ENCODE results near the gene EFNB2. TPM values are rescaled to one million over a fixed set of nuclear protein-coding genes. Genes with fewer than 3 reads are reported as not detected.

Gene EFNB2
- total and polyA plus RNA-seq, 2 donors from 2014 or later: 12.7 to 32.8 TPM

- Histone ChIP-seq H3K36me3 (ENCODE audit: control insufficient read depth in 2 of 3, insufficient read depth in 3 of 3, low read length in 3 of 3) (peaks cover 0 to 6% (median 5%) of the 10 kb centered on the region in 3 donors), H3K27ac (ENCODE audit: low read depth in 2 of 2, low read length in 2 of 2) (peak overlapping the region; percentile 67 to 68), H3K9me3 (ENCODE audit: control insufficient read depth in 2 of 3, insufficient read depth in 1 of 3, low read length in 3 of 3) (no peaks in the 10 kb centered on the region), H3K4me1 (ENCODE audit: control insufficient read depth in 2 of 3, insufficient read depth in 2 of 3, low read depth in 1 of 3, low read length in 3 of 3) (no peaks in the 10 kb centered on the region), H3K27me3 (ENCODE audit: control insufficient read depth, insufficient read depth, low read length) (no peaks in the 10 kb centered on the region), H3K4me3 (ENCODE audit: low read length in 3 of 3) (peak overlapping the region; percentile 54 to 71 (median 68)), H3K9ac (ENCODE audit: low read length in 3 of 3) (peak overlapping the region in 1 of 3 donors; percentile 62)
- intact Hi-C loops (cut with DNase I): no loop called here
- no peak for FAIRE-seq
- peak; percentile 95 to 97 (median 96) for DNase-seq
- TF ChIP-seq CTCF (IDR thresholded peaks at IDR 0.05; ENCODE audit: borderline replicate concordance, extremely low read depth, insufficient read depth): peak; percentile 99
Measured at GRCh38 chr13:106536244-106537034, 977 bp upstream of the EFNB2 start.

GRCh38 chr13:106534639-106535551 lies 567 bp downstream of the EFNB2 start:
- FAIRE-seq: no peak
- Histone ChIP-seq H3K27me3 (ENCODE audit: control insufficient read depth, insufficient read depth, low read length) (no peaks in the 10 kb centered on the region), H3K4me1 (ENCODE audit: control insufficient read depth in 2 of 3, insufficient read depth in 2 of 3, low read depth in 1 of 3, low read length in 3 of 3) (peaks cover 0 to 6% (median 0%) of the 10 kb centered on the region in 3 donors), H3K9me3 (ENCODE audit: control insufficient read depth in 2 of 3, insufficient read depth in 1 of 3, low read length in 3 of 3) (no peaks in the 10 kb centered on the region), H3K27ac (ENCODE audit: low read depth in 2 of 2, low read length in 2 of 2) (peak overlapping the region; percentile 67 to 83), H3K9ac (ENCODE audit: low read length in 3 of 3) (peak overlapping the region; percentile 67 to 86 (median 77)), H3K4me3 (ENCODE audit: low read length in 3 of 3) (peak overlapping the region; percentile 69 to 88 (median 72)), H3K36me3 (ENCODE audit: control insufficient read depth in 2 of 3, insufficient read depth in 3 of 3, low read length in 3 of 3) (no peaks in the 10 kb centered on the region)
- intact Hi-C loops (cut with DNase I): no loop called here
- no peak for TF ChIP-seq CTCF (IDR thresholded peaks at IDR 0.05; ENCODE audit: borderline replicate concordance, extremely low read depth, insufficient read depth)
- peak; percentile 48 to 83 (median 68) for DNase-seq

GRCh38 chr13:106533943-106534638 lies 1.4 kb downstream of the EFNB2 start:
- DNase-seq (peak in 4 of 5 donors; percentile 66 to 81 (median 74)), FAIRE-seq (no peak)
- peaks cover 0 to 6% (median 0%) of the 10 kb centered on the region in 3 donors for H3K4me1 ChIP-seq (ENCODE audit: control insufficient read depth in 2 of 3, insufficient read depth in 2 of 3, low read depth in 1 of 3, low read length in 3 of 3)
- no peaks in the 10 kb centered on the region for H3K9me3 ChIP-seq (ENCODE audit: control insufficient read depth in 2 of 3, insufficient read depth in 1 of 3, low read length in 3 of 3)
- no peaks in the 10 kb centered on the region for H3K36me3 ChIP-seq (ENCODE audit: control insufficient read depth in 2 of 3, insufficient read depth in 3 of 3, low read length in 3 of 3)
- no peak for TF ChIP-seq CTCF (IDR thresholded peaks at IDR 0.05; ENCODE audit: borderline replicate concordance, extremely low read depth, insufficient read depth)
- intact Hi-C loops (cut with DNase I): no loop called here
- peak overlapping the region; percentile 69 to 82 (median 74) for H3K4me3 ChIP-seq (ENCODE audit: low read length in 3 of 3)
- peak overlapping the region; percentile 39 to 83 for H3K27ac ChIP-seq (ENCODE audit: low read depth in 2 of 2, low read length in 2 of 2)
- peak overlapping the region; percentile 4 to 86 (median 83) for H3K9ac ChIP-seq (ENCODE audit: low read length in 3 of 3)
- no peaks in the 10 kb centered on the region for H3K27me3 ChIP-seq (ENCODE audit: control insufficient read depth, insufficient read depth, low read length)
